Mononuclear cell (primary cell): Measurements from ENCODE around the gene SORCS2. TPM values are rescaled to one million over a fixed set of nuclear protein-coding genes. Genes with fewer than 3 reads are reported as not detected.

Experiments
- H3K27me3 ChIP-seq: 2 replicates; pipeline ENCODE4 v1.6.0; 2011; ENCODE audit warnings: low read length, control low read depth; ENCODE audit not compliant: insufficient read depth
- H3K4me1 ChIP-seq: 2 replicates; pipeline ENCODE4 v1.5.1; 2011; ENCODE audit warnings: mild to moderate bottlenecking, low read length, control low read depth; ENCODE audit not compliant: insufficient read depth
- H3K4me3 ChIP-seq: 2 replicates; pipeline ENCODE4 v1.5.1; 2011; ENCODE audit warnings: mild to moderate bottlenecking, low read length, moderate library complexity
- H3K9me3 ChIP-seq: 2 replicates; pipeline ENCODE4 v1.5.1; 2011; ENCODE audit warnings: low read depth, mild to moderate bottlenecking, control low read depth, low read length
- total RNA-seq: library from RNA; depleted of rRNA; stranded (reverse); fragments of >200 nt; gene quantifications from one replicate; pipeline ENCODE4 v1.2.3, GENCODE V29; 2012

SORCS2 gene
- total RNA-seq, 1 donor: 0.10 TPM

GRCh38 chr4:7365462-7366179, 173.3 kb downstream of the SORCS2 start:
- Histone ChIP-seq H3K4me1 (no peaks in the 10 kb centered on the region), H3K27me3 (no peaks in the 10 kb centered on the region), H3K4me3 (no peak overlapping the region), H3K9me3 (no peaks in the 10 kb centered on the region)

DNA sequence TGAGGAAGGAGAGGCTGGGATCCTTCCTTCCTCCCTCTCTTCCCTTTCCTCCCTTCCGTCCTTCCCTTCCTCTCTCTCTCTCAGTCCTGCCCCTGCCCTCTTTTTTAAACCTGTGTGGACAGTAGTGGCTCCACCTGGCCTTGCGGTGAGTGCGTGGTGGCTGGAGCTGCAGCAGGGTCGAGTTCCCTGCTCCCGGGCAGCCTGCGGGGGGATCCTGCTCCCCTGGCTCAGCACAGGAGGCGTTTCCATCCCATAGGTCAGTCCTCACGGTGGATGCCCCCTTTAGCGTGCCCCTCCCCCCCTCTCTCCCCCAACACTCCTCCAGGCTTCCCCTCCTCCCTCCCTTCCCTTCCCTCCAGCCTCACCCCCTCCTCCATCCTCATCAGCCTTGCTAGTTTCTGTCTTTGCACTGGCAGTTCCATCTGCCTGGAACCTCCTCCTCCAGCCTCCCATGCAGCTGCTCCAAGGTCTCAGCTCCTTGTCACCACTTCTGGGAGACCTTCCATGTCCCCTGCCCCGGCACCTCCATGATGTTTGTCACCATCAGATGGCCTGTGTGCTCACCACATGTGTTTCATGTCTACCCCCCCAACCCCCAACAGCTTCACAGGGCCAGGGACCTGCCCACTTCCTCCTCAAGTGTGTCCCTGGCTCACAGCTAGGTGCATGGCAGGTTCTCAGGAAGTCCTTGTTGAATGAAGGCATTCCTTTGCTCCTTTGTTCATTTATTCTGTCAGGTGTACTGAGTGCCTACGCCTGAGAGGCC, 174.0 kb downstream of the SORCS2 start:
- Histone ChIP-seq H3K9me3 (no peaks in the 10 kb centered on the region), H3K4me1 (no peaks in the 10 kb centered on the region), H3K27me3 (no peaks in the 10 kb centered on the region), H3K4me3 (no peak overlapping the region)

- Histone ChIP-seq H3K4me1 (no peaks in the 10 kb centered on the region), H3K9me3 (no peaks in the 10 kb centered on the region), H3K27me3 (no peaks in the 10 kb centered on the region), H3K4me3 (no peak overlapping the region)
Measured at GRCh38 chr4:7366954-7367353, 174.6 kb downstream of the SORCS2 start.

DNA sequence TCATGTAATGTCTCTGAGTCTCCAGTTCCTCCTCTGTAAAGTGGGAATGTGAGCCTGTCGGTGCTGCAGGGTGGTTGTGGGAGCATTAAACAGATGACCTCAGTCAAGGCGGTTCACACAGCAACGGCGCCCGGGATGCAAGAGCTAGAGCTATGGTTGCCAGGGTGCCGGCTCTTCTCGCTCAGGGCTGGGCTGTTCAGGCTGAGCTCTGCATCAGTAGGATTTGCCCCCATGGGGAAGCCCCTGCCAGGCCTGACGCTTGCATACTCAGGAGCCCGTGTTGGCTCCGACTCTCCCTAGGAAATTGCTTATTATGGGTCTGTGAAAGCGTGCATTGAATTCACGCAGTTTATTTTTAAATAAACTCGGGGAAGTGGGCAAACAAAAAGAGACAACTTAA, 175.1 kb downstream of the SORCS2 start:
- Histone ChIP-seq H3K27me3 (no peaks in the 10 kb centered on the region), H3K4me3 (no peak overlapping the region), H3K4me1 (no peaks in the 10 kb centered on the region), H3K9me3 (no peaks in the 10 kb centered on the region)

DNA sequence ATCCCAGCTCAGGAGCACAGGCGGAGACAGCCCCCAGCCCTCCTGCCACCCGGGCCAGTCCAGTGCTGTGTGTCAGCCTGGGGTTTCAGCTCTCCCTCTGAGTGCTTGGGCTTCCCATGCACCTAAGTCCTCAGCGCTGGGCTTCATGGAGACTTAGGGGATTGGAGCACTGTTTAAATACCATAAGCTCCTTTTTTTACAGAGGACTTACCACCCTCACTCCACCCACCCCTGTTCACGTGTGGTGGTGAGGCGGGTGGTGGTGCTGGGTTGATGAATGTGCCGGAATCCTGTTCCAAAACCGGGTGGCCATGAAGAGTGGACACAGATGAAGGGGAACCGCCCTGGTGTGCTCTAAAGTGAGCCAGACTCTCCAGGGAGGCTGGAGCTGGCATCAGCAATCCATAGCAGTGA, 175.5 kb downstream of the SORCS2 start:
- Histone ChIP-seq H3K9me3 (no peaks in the 10 kb centered on the region), H3K4me1 (no peaks in the 10 kb centered on the region), H3K4me3 (no peak overlapping the region), H3K27me3 (no peaks in the 10 kb centered on the region)

DNA sequence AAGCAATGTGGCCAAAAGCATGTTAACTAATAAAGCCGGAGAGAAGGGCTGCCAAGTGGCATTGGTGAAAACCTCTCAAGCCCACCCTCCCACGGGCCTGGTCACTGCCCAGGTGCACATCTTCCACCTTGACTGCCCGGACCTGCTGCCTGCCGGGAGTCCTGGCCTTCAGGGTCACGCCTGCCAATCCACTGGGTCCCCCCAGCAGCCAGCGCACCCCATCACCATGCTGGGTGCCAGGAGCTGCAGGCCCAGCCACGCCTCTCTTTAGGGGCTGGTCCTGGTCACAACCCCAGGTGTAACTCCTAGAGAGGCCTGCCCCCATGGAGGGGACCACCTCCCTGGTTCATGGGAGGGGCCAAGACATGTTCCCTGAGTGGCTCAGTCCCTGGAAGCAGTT, 176.0 kb downstream of the SORCS2 start:
- Histone ChIP-seq H3K27me3 (no peaks in the 10 kb centered on the region), H3K4me1 (no peaks in the 10 kb centered on the region), H3K4me3 (no peak overlapping the region), H3K9me3 (no peaks in the 10 kb centered on the region)

DNA sequence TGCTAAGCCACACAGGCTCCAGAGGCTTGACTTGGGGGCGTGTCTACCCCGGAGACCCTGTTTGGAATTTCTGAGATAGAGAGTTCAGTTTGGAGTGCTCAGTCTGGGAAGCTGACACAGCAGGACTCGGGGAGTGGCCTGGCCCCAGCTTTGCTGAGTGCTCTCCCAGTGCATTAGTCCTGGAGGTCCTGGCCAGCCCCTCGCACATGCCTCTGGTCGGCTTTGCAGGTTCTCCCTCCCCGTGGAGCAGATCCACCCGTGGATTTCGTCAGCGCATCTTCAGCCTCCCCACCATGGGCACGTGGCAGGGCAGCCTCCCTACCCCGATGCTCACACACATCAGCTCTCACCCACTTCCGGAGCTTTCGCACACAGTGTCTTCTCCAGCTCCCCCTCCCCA, 177.2 kb downstream of the SORCS2 start:
- Histone ChIP-seq H3K4me3 (no peak overlapping the region), H3K9me3 (no peaks in the 10 kb centered on the region), H3K4me1 (no peaks in the 10 kb centered on the region), H3K27me3 (no peaks in the 10 kb centered on the region)

GRCh38 chr4:7370038-7370437, 177.7 kb downstream of the SORCS2 start:
- H3K4me3 ChIP-seq: no peak overlapping the region
- no peaks in the 10 kb centered on the region for H3K4me1 ChIP-seq
- H3K9me3 ChIP-seq: no peaks in the 10 kb centered on the region
- H3K27me3 ChIP-seq: no peaks in the 10 kb centered on the region

DNA sequence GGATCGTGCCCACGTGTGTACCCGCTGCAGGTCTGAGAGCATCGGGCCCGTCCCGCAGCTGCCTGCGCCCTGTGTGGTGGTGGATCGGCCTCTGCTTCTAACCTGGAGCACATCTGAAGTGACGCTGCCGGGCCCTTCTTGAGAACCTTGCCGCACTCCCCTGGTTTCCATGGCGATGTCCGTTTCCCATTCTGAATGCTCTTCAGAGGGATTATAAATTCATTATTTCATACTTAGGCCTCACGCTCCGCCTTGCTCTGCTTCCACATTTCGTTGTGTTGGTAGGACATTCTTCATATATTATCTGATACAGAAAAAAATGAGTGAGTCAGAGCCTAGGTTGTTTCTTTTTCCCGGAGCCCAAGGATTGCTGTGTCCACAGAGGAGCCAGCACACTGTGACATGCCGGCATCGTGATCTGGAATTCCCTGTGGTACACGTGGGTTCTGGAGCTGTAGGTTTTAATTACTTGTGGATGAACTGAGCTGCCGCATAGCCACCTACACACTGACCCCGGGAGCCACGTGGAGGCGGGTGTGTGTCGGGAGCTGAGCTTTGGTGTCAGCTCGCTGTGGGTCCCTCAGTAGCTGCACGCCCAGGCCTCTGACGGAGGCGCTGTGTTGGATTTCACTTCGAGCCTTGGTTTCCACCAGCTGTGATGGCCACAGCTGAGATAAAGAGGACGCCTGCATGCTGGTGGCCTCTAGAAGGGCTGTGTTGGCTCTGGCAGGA, 179.0 kb downstream of the SORCS2 start:
- no peak overlapping the region for H3K4me3 ChIP-seq
- no peaks in the 10 kb centered on the region for H3K9me3 ChIP-seq
- H3K4me1 ChIP-seq: no peaks in the 10 kb centered on the region
- H3K27me3 ChIP-seq: no peaks in the 10 kb centered on the region

- H3K9me3 ChIP-seq: no peaks in the 10 kb centered on the region
- H3K27me3 ChIP-seq: no peaks in the 10 kb centered on the region
- H3K4me3 ChIP-seq: no peak overlapping the region
- H3K4me1 ChIP-seq: no peaks in the 10 kb centered on the region
Measured at GRCh38 chr4:7372673-7373072, 180.3 kb downstream of the SORCS2 start.

DNA sequence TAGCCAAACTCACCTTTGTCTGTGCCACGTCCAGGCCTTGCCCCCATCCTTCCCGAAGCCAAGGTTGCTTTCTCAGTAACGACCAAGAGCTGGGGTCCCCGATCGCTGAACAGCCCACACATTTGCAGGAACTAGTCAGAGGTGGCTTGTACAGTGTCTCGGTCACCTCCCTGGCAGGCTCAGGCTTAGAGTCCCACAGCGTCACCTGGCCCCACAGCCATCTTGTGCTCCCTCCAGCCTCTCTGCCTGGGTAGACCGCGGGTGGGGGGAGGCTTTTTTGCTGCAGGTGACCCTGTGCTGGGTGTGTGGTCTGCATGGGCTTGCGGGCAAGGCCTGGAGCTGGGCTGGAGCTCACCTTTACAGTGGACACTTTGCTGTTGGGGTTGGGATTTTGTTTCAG, 182.2 kb downstream of the SORCS2 start:
- H3K4me1 ChIP-seq: no peaks in the 10 kb centered on the region
- no peak overlapping the region for H3K4me3 ChIP-seq
- H3K9me3 ChIP-seq: no peaks in the 10 kb centered on the region

GRCh38 chr4:7375427-7375826, 183.1 kb downstream of the SORCS2 start:
- Histone ChIP-seq H3K4me1 (no peaks in the 10 kb centered on the region), H3K9me3 (no peaks in the 10 kb centered on the region)

More for the DNA sequence above, 182.2 kb downstream of the SORCS2 start:
- no peaks in the 10 kb centered on the region for H3K27me3 ChIP-seq

DNA sequence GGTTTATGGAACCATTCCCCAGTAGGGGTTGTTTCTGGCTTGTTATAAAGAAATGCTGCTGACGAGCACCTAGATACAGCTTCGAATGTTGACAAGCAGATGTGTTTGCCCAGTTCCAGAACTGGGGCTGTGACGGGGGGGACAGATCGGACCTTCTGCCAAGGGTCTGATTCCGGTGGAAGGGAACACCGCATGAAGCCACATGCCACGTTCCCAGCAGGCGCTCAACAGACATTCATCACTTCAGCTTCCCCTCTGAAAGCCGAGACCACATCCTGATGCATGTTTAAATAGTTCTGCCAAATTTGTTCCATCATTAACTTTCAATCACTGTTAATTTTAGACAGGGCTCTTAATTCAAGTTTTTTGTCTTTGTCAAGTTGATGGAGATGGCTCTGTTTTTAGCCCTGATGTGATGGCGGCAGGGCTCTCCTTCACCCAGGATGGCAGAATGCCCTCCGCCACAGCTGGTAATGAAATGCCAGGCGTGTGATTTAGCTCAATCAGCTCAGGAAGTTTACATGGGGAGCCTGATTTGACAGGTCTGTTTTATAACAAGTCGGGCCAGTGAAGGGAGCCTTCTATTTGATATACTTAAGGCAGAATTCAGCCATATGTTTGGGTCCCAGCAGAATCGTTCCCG, 185.0 kb downstream of the SORCS2 start:
- H3K4me3 ChIP-seq: no peak overlapping the region
- no peaks in the 10 kb centered on the region for H3K9me3 ChIP-seq
- no peaks in the 10 kb centered on the region for H3K4me1 ChIP-seq
- no peaks in the 10 kb centered on the region for H3K27me3 ChIP-seq

More at GRCh38 chr4:7375427-7375826, 183.1 kb downstream of the SORCS2 start:
- Histone ChIP-seq H3K27me3 (no peaks in the 10 kb centered on the region), H3K4me3 (no peak overlapping the region)

- H3K27me3 ChIP-seq: no peaks in the 10 kb centered on the region
Measured at GRCh38 chr4:7379186-7379585, 186.8 kb downstream of the SORCS2 start.

DNA sequence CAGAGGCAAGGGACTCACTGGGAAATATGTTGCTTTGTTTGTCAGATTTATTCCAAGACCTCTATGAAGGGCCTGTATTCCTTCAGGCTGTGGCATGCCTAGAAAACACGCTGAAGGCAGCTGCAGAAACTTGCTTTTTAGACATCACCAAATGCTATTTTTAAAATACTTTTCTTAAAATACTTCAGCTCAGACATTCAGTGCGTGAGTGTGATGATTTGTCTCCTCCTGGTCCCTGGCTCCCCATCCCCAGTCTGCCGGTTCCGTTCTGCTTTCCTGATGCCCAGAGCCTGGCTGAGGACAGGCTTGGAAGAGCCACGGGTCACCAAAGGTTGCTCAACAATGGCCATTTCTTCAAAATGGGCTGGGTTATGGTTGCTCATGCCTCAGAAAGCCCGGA, 187.4 kb downstream of the SORCS2 start:
- no peaks in the 10 kb centered on the region for H3K4me1 ChIP-seq
- no peak overlapping the region for H3K4me3 ChIP-seq
- no peaks in the 10 kb centered on the region for H3K9me3 ChIP-seq
- no peaks in the 10 kb centered on the region for H3K27me3 ChIP-seq

More at GRCh38 chr4:7379186-7379585, 186.8 kb downstream of the SORCS2 start:
- Histone ChIP-seq H3K4me1 (no peaks in the 10 kb centered on the region), H3K9me3 (no peaks in the 10 kb centered on the region), H3K4me3 (no peak overlapping the region)
